GM23338 (cell line): ENCODE measurements around the gene HIVEP2. TPM values are rescaled to one million over a fixed set of nuclear protein-coding genes. Genes with fewer than 3 reads are reported as not detected.

Source experiments
- ATAC-seq: fragments of 200-7000 bp; cut with Tn5 transposase; 3 replicates; pipeline ENCODE4 v1.9.1; 2020
- DNase-seq: peaks from one replicate; pipeline ENCODE4 v3.0.0-alpha.2; 2015; ENCODE audit warnings: low spot score
- H2AFZ ChIP-seq: fragments of 200-600 bp; sonication (generic); 2 replicates; pipeline ENCODE4 v1.8.0; 2016; ENCODE audit warnings: antibody characterized with exemption, mild to moderate bottlenecking, moderate library complexity
- H3F3A ChIP-seq: fragments of 200-600 bp; sonication (generic); replicated peaks from 2 replicates; pipeline ENCODE4 v1.8.0; 2017; ENCODE audit warnings: antibody characterized with exemption, mixed run types, low read depth
- H3K27ac ChIP-seq: fragments of 200-600 bp; sonication (generic); 2 replicates; pipeline ENCODE4 v1.6.1; 2016; ENCODE audit warnings: low read depth
- H3K27me3 ChIP-seq: fragments of 200-600 bp; sonication (generic); 2 replicates; pipeline ENCODE4 v1.8.0; 2016; ENCODE audit warnings: mild to moderate bottlenecking, mixed run types, moderate library complexity; ENCODE audit not compliant: insufficient read depth
- H3K36me3 ChIP-seq: fragments of 200-600 bp; sonication (generic); 2 replicates; pipeline ENCODE4 v1.8.0; 2016; ENCODE audit warnings: mild to moderate bottlenecking; ENCODE audit not compliant: insufficient read depth
- H3K4me1 ChIP-seq: fragments of 200-600 bp; sonication (generic); 2 replicates; pipeline ENCODE4 v1.8.0; 2016; ENCODE audit warnings: mild to moderate bottlenecking, moderate library complexity; ENCODE audit not compliant: insufficient read depth
- H3K4me2 ChIP-seq: fragments of 200-600 bp; sonication (generic); 2 replicates; pipeline ENCODE4 v1.7.1; 2017; ENCODE audit warnings: mixed run types
- H3K4me3 ChIP-seq: fragments of 200-600 bp; sonication (generic); 2 replicates; pipeline ENCODE4 v1.6.1; 2016; ENCODE audit warnings: mixed run types
- H3K79me2 ChIP-seq: fragments of 200-600 bp; sonication (generic); replicated peaks from 2 replicates; pipeline ENCODE4 v1.8.0; 2017; ENCODE audit warnings: mild to moderate bottlenecking; ENCODE audit not compliant: insufficient read depth
- H3K9me2 ChIP-seq: fragments of 200-600 bp; sonication (generic); 2 replicates; pipeline ENCODE4 v1.8.0; 2017; ENCODE audit not compliant: insufficient read depth
- H4K20me1 ChIP-seq: fragments of 200-600 bp; sonication (generic); replicated peaks from 2 replicates; pipeline ENCODE4 v1.8.0; 2017; ENCODE audit warnings: mild to moderate bottlenecking; ENCODE audit not compliant: insufficient read depth
- H3K27ac Mint-ChIP-seq: 2 replicates; pipeline ENCODE4 v1.8.0; 2020; ENCODE audit warnings: inconsistent platforms, mild to moderate bottlenecking, moderate library complexity, mixed read lengths
- H3K27me3 Mint-ChIP-seq: 3 replicates; pipeline ENCODE4 v1.8.0; 2022; ENCODE audit warnings: low read depth, mild to moderate bottlenecking, moderate library complexity, mixed read lengths, inconsistent platforms; ENCODE audit not compliant: insufficient read depth, poor library complexity
- H3K36me3 Mint-ChIP-seq: 3 replicates; pipeline ENCODE4 v1.8.0; 2021; ENCODE audit warnings: low read depth, mild to moderate bottlenecking, inconsistent platforms, moderate library complexity, mixed read lengths
- H3K4me1 Mint-ChIP-seq: 3 replicates; pipeline ENCODE4 v1.8.0; 2020; ENCODE audit warnings: mild to moderate bottlenecking, inconsistent platforms, mixed read lengths
- H3K4me3 Mint-ChIP-seq: 3 replicates; pipeline ENCODE4 v1.8.0; 2021; ENCODE audit warnings: moderate library complexity, mild to moderate bottlenecking, inconsistent platforms, mixed read lengths
- H3K9me3 Mint-ChIP-seq: 3 replicates; pipeline ENCODE4 v1.8.0; 2020; ENCODE audit warnings: moderate library complexity, mild to moderate bottlenecking, inconsistent platforms, mixed read lengths
- CREB1 ChIP-seq: fragments of 250-450 bp; sonication (Bioruptor Pico); IDR thresholded peaks from 2 replicates; pipeline ENCODE4 v1.5.0; 2020; ENCODE audit warnings: low read depth, mild to moderate bottlenecking, moderate library complexity
- CTCF ChIP-seq, 2 experiments: fragments of 200-600 bp in 1 of 2; sonication (generic) in 1 of 2; conservative IDR thresholded peaks; 2 replicates each; pipeline versions ENCODE4 v1.5.1 to v1.6.1; 2016 to 2017; ENCODE audit warnings: antibody characterized with exemption in 2 of 2, low read depth in 2 of 2, mild to moderate bottlenecking in 2 of 2, moderate library complexity in 1 of 2
- EZH2 ChIP-seq: fragments of 200-600 bp; sonication (generic); IDR thresholded peaks from one replicate; pipeline ENCODE4 v1.8.0; 2017; ENCODE audit warnings: antibody characterized with exemption, mild to moderate bottlenecking, low read depth; ENCODE audit not compliant: unreplicated experiment
- EZH2phosphoT487 ChIP-seq: fragments of 200-600 bp; sonication (generic); IDR thresholded peaks from one replicate; pipeline ENCODE4 v1.8.1; 2018; ENCODE audit warnings: antibody characterized with exemption; ENCODE audit not compliant: unreplicated experiment
- JUNB ChIP-seq: IDR thresholded peaks from one replicate; pipeline ENCODE4 v1.6.1; 2016; ENCODE audit warnings: antibody characterized with exemption; ENCODE audit not compliant: unreplicated experiment
- NANOG ChIP-seq: IDR thresholded peaks from 2 replicates; pipeline ENCODE4 v1.6.1; 2016; ENCODE audit warnings: antibody characterized with exemption, borderline replicate concordance
- POLR2AphosphoS5 ChIP-seq: IDR thresholded peaks from 2 replicates; pipeline ENCODE4 v1.6.1; 2016; ENCODE audit warnings: antibody characterized with exemption, low read depth
- REST ChIP-seq: IDR thresholded peaks from one replicate; pipeline ENCODE4 v1.6.1; 2018; ENCODE audit warnings: antibody characterized with exemption; ENCODE audit not compliant: unreplicated experiment
- STAT1 ChIP-seq: IDR thresholded peaks from one replicate; pipeline ENCODE4 v1.6.1; 2016; ENCODE audit warnings: antibody characterized with exemption; ENCODE audit not compliant: unreplicated experiment
- ZNF114 ChIP-seq: fragments of 250-450 bp; sonication (Bioruptor Pico); IDR thresholded peaks from 2 replicates; pipeline ENCODE4 v1.5.0; 2020; ENCODE audit warnings: mild to moderate bottlenecking, moderate library complexity
- ZNF331 ChIP-seq: fragments of 250-450 bp; sonication (Bioruptor Pico); IDR thresholded peaks from 2 replicates; pipeline ENCODE4 v1.5.0; 2020; ENCODE audit warnings: low read depth, mild to moderate bottlenecking, moderate library complexity
- ZNF462 ChIP-seq: fragments of 250-450 bp; sonication (Bioruptor Pico); IDR thresholded peaks from 2 replicates; pipeline ENCODE4 v1.5.0; 2020; ENCODE audit warnings: mild to moderate bottlenecking, moderate library complexity
- polyA plus RNA-seq: library from polyadenylated mRNA; unstranded; fragments of >200 nt; fragmentation: Nextera tagmentation; extraction: Ambion mirVana; gene quantifications from 2 replicates; pipeline ENCODE4 v1.2.1, GENCODE V29; 2016
- total RNA-seq: library from RNA; depleted of rRNA; stranded (reverse); fragments of >200 nt; shearing (Covaris generic); gene quantifications from 2 replicates; pipeline ENCODE4 v1.2.3, GENCODE V29; 2014
- TF ChIP-seq, protein P1 (sequence below): IDR thresholded peaks from 2 replicates; pipeline ENCODE4 v1.6.1; 2016; ENCODE audit warnings: antibody characterized with exemption

HIVEP2 gene
- total and polyA plus RNA-seq, 2 experiments from 2014 or later = 1.5 to 7.4 TPM

DNA sequence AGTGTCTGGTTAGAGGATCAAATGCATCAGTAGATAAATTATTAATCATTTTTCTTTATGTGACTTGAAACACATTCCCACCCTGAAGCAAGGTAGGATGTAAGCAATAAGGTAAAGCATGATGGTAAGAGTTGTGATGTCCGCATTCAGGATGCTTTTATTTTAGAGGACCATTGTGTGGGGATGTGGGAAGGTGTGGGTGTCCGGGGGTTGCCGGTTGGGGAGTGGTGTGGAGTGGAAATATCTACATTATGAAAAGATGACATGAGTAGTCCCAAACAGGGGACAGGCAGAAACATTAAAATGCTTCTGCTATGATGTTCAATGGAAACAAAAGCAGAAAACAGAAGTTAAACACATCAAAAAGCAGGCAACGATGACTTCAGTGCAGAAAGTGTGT, 215.4 kb downstream of the HIVEP2 start:
- ATAC-seq = no peak
- no peaks in the 10 kb centered on the region for H3K36me3 Mint-ChIP-seq
- Histone ChIP-seq H3K27me3 (no peaks in the 10 kb centered on the region), H3K4me3 (no peak overlapping the region), H4K20me1 (no peaks in the 10 kb centered on the region), H3K4me1 (0 out of 2 replicates have a peak, but pooled peaks cover 5% of the 10 kb centered on the region), H3K36me3 (no peaks in the 10 kb centered on the region), H3F3A (no peaks in the 10 kb centered on the region), H3K9me2 (peaks cover 11% of the 10 kb centered on the region; the same call in 1 of the 2 replicates), H3K27ac (no peak overlapping the region), H3K79me2 (no peaks in the 10 kb centered on the region), H3K4me2 (no peak overlapping the region), H2AFZ (no peak overlapping the region)
- peaks cover 7% of the 10 kb centered on the region for H3K27me3 Mint-ChIP-seq
- no peaks in the 10 kb centered on the region; the same call in 1 of the 3 replicates for H3K9me3 Mint-ChIP-seq
- H3K4me1 Mint-ChIP-seq = peaks cover 12% of the 10 kb centered on the region
- H3K27ac Mint-ChIP-seq = no peak overlapping the region
- no peak for DNase-seq
- TF ChIP-seq EZH2 = no peak
- TF ChIP-seq EZH2phosphoT487 = no peak
- no peak for TF ChIP-seq JUNB
- no peak for TF ChIP-seq CREB1 (CRISPR knock-in tag)
- TF ChIP-seq REST = no peak
- no peak for TF ChIP-seq NANOG
- TF ChIP-seq STAT1 = no peak
- no peak for TF ChIP-seq CTCF (conservative IDR thresholded peaks at IDR 0.05; ENCODE audit: low read depth in 2 of 2)
- no peak for TF ChIP-seq ZNF331 (CRISPR knock-in tag)
- no peak for TF ChIP-seq ZNF114 (CRISPR knock-in tag)
- TF ChIP-seq, protein P1, sequence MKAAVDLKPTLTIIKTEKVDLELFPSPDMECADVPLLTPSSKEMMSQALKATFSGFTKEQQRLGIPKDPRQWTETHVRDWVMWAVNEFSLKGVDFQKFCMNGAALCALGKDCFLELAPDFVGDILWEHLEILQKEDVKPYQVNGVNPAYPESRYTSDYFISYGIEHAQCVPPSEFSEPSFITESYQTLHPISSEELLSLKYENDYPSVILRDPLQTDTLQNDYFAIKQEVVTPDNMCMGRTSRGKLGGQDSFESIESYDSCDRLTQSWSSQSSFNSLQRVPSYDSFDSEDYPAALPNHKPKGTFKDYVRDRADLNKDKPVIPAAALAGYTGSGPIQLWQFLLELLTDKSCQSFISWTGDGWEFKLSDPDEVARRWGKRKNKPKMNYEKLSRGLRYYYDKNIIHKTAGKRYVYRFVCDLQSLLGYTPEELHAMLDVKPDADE = no peak
- no peak for TF ChIP-seq ZNF462
- no peak for TF ChIP-seq POLR2AphosphoS5
- no peak overlapping the region for H3K4me3 Mint-ChIP-seq
